AG09309 (cell line): ENCODE data around the gene ZNF30.

Source experiments
- DNase-seq: peaks from one replicate; pipeline ENCODE4 v3.0.0-alpha.2; 2010; ENCODE audit warnings: low read depth
- H3K4me3 ChIP-seq: 2 replicates; pipeline ENCODE4 v1.5.1; 2011; ENCODE audit warnings: mild to moderate bottlenecking, low read depth, low read length, moderate library complexity; ENCODE audit not compliant: control insufficient read depth
- TF ChIP-seq, protein P1 (sequence below): IDR thresholded peaks from 2 replicates; pipeline ENCODE4 v1.5.1; 2011; ENCODE audit warnings: mild to moderate bottlenecking, low read depth, low read length, inconsistent platforms; ENCODE audit not compliant: insufficient read depth, control insufficient read depth; ENCODE audit errors: missing control alignments

ZNF30 gene

DNA sequence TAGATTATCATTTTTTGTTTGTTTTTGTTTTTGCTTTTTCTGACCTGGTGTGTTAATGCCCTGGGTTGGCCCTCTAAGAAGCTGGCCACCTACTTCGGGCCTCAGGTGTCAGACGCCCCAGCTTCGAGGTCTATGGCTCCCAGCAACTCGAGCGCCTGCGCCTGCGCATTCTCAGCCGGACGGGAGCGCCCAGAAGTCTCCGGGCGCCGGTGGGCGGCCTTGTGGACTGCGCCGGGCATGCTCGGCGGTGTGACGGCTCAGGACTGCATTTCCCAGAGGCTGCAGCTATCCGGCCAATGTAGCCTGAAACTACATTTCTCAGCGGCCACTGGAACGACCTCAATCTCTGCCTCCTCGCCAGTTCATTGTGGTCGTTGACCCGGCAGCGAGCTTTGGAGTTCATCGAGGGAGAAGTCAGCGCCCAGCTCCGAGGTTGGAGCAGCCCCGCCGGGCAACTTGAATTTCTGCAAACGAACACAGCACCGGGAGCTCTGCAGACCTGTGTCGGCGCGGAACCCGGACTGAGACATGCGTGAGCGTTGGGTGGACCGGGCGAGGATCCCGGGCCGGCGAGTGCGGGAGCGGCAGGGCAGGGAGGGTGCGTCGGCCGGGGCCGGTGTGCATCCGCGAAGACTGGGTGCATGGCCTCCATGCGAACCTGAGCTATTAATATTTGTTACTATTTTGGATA lies at the start of gene ZNF30:
Gene ZNF30, plus strand, starts transcription at position 219 of the 691 bp plus-strand sequence. CDS start 3,045 bp downstream, outside the sequence.
- TF ChIP-seq, protein P1, sequence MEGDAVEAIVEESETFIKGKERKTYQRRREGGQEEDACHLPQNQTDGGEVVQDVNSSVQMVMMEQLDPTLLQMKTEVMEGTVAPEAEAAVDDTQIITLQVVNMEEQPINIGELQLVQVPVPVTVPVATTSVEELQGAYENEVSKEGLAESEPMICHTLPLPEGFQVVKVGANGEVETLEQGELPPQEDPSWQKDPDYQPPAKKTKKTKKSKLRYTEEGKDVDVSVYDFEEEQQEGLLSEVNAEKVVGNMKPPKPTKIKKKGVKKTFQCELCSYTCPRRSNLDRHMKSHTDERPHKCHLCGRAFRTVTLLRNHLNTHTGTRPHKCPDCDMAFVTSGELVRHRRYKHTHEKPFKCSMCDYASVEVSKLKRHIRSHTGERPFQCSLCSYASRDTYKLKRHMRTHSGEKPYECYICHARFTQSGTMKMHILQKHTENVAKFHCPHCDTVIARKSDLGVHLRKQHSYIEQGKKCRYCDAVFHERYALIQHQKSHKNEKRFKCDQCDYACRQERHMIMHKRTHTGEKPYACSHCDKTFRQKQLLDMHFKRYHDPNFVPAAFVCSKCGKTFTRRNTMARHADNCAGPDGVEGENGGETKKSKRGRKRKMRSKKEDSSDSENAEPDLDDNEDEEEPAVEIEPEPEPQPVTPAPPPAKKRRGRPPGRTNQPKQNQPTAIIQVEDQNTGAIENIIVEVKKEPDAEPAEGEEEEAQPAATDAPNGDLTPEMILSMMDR: no peak
- peak within 1 kb of the TSS; percentile 56 for H3K4me3 ChIP-seq
- peak; percentile 53 for DNase-seq

DNA sequence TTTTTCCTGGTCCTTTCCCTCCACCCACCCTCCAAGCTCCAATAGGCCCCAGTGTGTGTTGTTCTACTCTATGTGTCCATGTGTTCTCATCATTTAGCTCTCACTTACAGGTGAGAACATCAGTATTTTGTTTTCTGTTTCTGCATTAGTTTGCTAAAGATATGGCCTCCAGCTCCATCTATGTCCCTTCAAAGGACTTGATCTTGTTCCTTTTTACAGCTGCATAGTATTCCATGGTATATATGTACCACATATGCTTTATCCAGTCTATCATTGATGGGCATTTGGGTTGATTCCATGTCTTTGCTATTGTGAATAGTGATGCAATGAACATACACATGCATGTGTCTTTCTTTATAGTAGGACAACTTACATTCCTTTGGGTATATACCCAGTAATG lies 47.1 kb upstream of the ZNF30 start:
- no peak overlapping the region for H3K4me3 ChIP-seq
- TF ChIP-seq, protein P1: no peak
- DNase-seq: no peak

DNA sequence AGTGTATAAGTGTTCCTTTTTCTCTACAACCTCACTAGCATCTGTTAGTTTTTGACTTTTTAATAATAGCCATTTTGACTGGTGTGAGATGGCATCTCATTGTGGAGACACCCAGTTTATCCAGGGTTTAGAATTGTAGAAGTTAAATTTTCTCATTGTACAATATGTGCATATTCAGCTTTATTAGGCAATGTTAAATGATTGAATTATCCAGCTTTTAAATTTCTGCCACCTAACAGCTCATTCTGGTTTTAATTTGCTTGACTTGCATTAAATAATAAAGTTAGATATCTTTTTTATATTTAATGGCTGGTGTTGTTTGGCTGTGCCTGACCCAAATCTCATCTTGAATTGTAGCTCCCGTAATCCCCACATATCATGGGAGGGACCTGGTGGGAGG lies 46.7 kb upstream of the ZNF30 start:
- no peak overlapping the region for H3K4me3 ChIP-seq
- no peak for DNase-seq
- TF ChIP-seq, protein P1: no peak

DNA sequence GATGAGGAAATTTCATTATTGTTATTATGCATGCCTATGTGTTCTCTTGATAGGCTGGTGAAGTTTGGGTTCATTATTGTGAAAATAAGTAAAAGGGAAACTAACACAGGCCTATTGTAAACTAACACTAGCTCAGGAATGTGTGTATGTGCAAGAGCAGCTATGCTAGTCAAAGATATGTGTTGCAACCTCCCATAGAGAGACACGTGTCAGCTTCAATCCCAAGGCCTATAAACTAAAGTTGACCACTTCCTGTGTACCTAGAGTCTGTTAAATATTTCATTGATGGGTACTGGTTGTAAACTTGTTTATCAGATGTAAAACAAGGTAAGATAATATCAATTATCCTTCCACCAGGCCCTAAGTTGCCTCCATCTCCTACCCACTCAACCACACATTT lies 44.7 kb upstream of the ZNF30 start:
- TF ChIP-seq, protein P1: no peak

DNA sequence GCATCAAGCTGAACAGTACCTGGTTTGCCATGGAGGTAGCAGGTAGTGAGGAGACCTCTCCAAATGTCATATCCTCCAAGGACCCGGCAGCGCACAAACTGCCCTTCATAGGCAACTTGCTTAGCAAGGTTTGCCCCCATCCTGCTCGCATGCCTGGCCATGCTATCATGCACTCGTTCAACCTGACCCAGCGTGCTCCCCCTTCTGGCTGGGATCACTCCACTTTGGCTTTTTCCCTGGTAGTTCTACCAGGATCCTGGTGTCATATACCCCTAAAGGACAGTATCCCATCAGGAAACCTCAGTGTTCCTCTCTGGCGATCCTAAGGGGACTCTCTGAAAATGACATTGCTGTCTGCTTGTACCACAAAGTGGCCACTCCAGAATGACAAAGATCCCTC lies 38.6 kb upstream of the ZNF30 start:
- no peak overlapping the region for H3K4me3 ChIP-seq
- DNase-seq: no peak
- TF ChIP-seq, protein P1: no peak

More for the DNA sequence above, 44.7 kb upstream of the ZNF30 start:
- no peak for DNase-seq
- H3K4me3 ChIP-seq: no peak overlapping the region

DNA sequence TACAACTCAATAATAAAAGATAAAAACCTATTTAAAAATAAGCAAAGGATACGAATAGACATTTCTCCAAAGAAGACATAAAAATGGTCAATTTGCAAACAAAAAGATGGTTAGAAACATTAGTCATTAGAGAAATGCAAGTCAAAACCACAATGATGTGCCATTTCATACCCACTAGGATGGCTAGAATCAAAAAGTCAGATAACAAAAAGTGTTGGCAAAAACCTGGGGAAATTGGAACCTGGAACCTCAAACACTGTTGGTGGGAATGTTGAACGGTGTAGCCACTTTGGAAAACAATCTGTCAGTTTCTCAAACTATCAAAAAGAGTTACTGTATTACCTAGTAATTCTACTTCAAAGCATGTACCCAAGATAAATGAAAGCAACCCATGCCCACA lies 26.5 kb upstream of the ZNF30 start:
- TF ChIP-seq, protein P1: no peak
- no peak overlapping the region for H3K4me3 ChIP-seq
- no peak for DNase-seq
